Prostate gland (tissue), 2 donors: ENCODE results near the gene DCAF10. TPM values are rescaled to one million over a fixed set of nuclear protein-coding genes. Genes with fewer than 3 reads are reported as not detected.
A peak's percentile ranks its signal among the peaks of the same experiment; 100 is the strongest.
"Not testable (repeated sequence)": the region's sequence is repeated elsewhere in the genome, so short reads cannot be mapped to it uniquely, and the experiment has no call there.

Source experiments
- DNase-seq: peaks from one replicate; pipeline ENCODE4 v3.0.0-alpha.2; 2019; ENCODE audit warnings: low spot score
- H3K27ac ChIP-seq, 2 donors: fragments of 200-600 bp; sonication (generic); 2 replicates each; pipeline ENCODE4 v1.5.1; 2017 to 2019
- H3K27me3 ChIP-seq: fragments of 200-600 bp; sonication (generic); replicated peaks from 2 replicates; pipeline ENCODE4 v1.5.1; 2019; ENCODE audit not compliant: insufficient read depth
- H3K36me3 ChIP-seq, 2 donors: fragments of 200-600 bp; sonication (generic); 1 replicate in 1 of 2; 2 replicates in 1 of 2; pipeline versions ENCODE4 v1.5.1 to v1.8.1; 2017 to 2019
- H3K4me1 ChIP-seq: fragments of 200-600 bp; sonication (generic); replicated peaks from 2 replicates; pipeline ENCODE4 v1.5.1; 2019
- H3K4me3 ChIP-seq, 2 donors: fragments of 200-600 bp; sonication (generic); 2 replicates each; pipeline ENCODE4 v1.5.1; 2017 to 2019
- H3K9me3 ChIP-seq: fragments of 200-600 bp; sonication (generic); 2 replicates; pipeline ENCODE4 v1.5.1; 2017
- CTCF ChIP-seq, 4 experiments: fragments of 200-600 bp in 2 of 4; fragments of 450-650 bp in 2 of 4; sonication (generic) in 2 of 4; IDR thresholded peaks; 1 replicate in 3 of 4; 2 replicates in 1 of 4; pipeline ENCODE4 v1.5.1; 2016 to 2019; ENCODE audit warnings: antibody characterized with exemption in 4 of 4, mild to moderate bottlenecking in 2 of 4, moderate library complexity in 2 of 4
- POLR2A ChIP-seq: fragments of 450-650 bp; IDR thresholded peaks from one replicate; pipeline ENCODE4 v1.6.1; 2016; ENCODE audit warnings: antibody characterized with exemption, mild to moderate bottlenecking
- POLR2AphosphoS5 ChIP-seq: sonication (generic); formaldehyde crosslinking; IDR thresholded peaks from one replicate; pipeline ENCODE4 v1.6.1; 2017; ENCODE audit warnings: antibody characterized with exemption
- WGBS: methylation state at CpG from one replicate; pipeline ENCODE4 v1.1.5; 2018; 5-methylcytosine and 5-hydroxymethylcytosine counted together
- intact Hi-C: fragments of 100-400 bp; cut with DNase I; formaldehyde crosslinking; loops from one replicate; pipeline ENCODE4 v1.14.2; 2022
- total RNA-seq, 2 donors: library from RNA; depleted of rRNA; stranded (reverse); fragments of >200 nt; gene quantifications; one replicate each; pipeline ENCODE4 v1.1.0, GENCODE V29; 2016

Gene DCAF10, protein sequence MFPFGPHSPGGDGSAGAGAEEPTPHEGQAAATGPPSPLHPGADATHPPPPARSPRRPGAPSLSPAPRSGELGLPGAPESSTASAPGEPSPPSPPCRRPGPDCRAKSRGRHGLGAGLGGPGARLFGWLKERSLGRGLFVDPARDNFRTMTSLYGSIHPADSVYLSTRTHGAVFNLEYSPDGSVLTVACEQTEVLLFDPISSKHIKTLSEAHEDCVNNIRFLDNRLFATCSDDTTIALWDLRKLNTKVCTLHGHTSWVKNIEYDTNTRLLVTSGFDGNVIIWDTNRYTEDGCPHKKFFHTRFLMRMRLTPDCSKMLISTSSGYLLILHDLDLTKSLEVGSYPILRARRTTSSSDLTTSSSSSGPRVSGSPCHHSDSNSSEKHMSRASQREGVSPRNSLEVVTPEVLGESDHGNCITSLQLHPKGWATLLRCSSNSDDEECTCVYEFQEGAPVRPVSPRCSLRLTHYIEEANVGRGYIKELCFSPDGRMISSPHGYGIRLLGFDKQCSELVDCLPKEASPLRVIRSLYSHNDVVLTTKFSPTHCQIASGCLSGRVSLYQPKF
- 10 to 100 TPM; 24.2 to 30.5 TPM for total RNA-seq

- TF ChIP-seq CTCF (IDR thresholded peaks at IDR 0.05) (peak in 1 of 4 experiments; percentile 34), POLR2AphosphoS5 (peak; percentile 90), POLR2A (peak; percentile 61)
- intact Hi-C loops, result loop anchor here (1.0 kb wide), 1 partner anchor 15 kb away; the partner anchor contains the start of gene EXOSC3
- peak; percentile 74 for DNase-seq
- WGBS, result under 1% methylated on average over 31 of the region's 72 CpGs
- Histone ChIP-seq H3K9me3 (no peaks in the 10 kb centered on the region), H3K4me1 (peaks cover 3% of the 10 kb centered on the region), H3K27me3 (no peaks in the 10 kb centered on the region), H3K27ac (peak within 1 kb of the TSS; percentile 82 to 86), H3K36me3 (no peaks in the 10 kb centered on the region), H3K4me3 (peak within 1 kb of the TSS; percentile 82 to 93)
Observed at GRCh38 chr9:37800631-37801286, at the start of gene DCAF10. TSS of gene DCAF10 (plus strand) at chr9:37800797. CDS start at chr9:37800867, 70 bp downstream.

DNA sequence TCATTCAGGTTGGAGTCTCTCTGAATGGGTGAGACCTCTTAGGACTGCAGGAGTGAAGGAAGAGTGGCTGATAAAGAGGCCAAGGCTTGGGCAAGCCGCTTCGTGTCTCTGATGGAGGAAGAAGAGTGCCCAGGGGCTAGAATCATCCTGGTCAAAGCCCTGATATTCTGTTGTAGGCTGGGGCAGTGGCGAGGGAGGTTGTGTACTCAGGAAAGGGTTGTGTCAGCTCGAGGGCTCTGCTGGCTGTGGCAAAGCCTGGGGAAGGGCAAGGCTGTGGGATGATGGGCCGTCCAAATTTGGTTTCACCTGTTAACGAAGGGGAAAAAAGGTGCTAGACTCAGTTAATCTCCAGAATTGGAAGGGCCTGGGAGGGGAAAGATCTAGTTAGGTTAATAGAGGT, 49.4 kb upstream of the DCAF10 start:
- WGBS, result 79% methylated on average over 6 of the region's 6 CpGs
- DNase-seq, result no peak
- no peaks in the 10 kb centered on the region for H3K9me3 ChIP-seq
- H3K4me1 ChIP-seq, result no peaks in the 10 kb centered on the region
- TF ChIP-seq POLR2A (no peak), CTCF (IDR thresholded peaks at IDR 0.05) (no peak), POLR2AphosphoS5 (no peak)
- H3K36me3 ChIP-seq, result no peaks in the 10 kb centered on the region
- H3K27ac ChIP-seq, result no peak overlapping the region
- H3K27me3 ChIP-seq, result no peaks in the 10 kb centered on the region
- intact Hi-C loops, result loop anchor here (5.0 kb wide), 1 partner anchor 264 kb away; the partner anchor contains the start of gene POLR1E
- H3K4me3 ChIP-seq, result no peak overlapping the region

- 90% methylated on average over 30 of the region's 30 CpGs for WGBS
- intact Hi-C loops, result loop anchor here (5.0 kb wide), 1 partner anchor 264 kb away; the partner anchor contains the start of gene POLR1E
- not testable (repeated sequence) for DNase-seq, H3K27me3 ChIP-seq, H3K36me3 ChIP-seq, H3K4me1 ChIP-seq, H3K9me3 ChIP-seq, H3K4me3 ChIP-seq, H3K27ac ChIP-seq
Observed at GRCh38 chr9:37751704-37752103, 48.9 kb upstream of the DCAF10 start.

- 78% methylated on average over 13 of the region's 13 CpGs for WGBS
Observed at GRCh38 chr9:37752112-37752511, 48.5 kb upstream of the DCAF10 start.

GRCh38 chr9:37752642-37753488, 47.7 kb upstream of the DCAF10 start:
- WGBS, result 90% methylated on average over 29 of the region's 29 CpGs
- Histone ChIP-seq H3K9me3 (no peaks in the 10 kb centered on the region), H3K27me3 (no peaks in the 10 kb centered on the region), H3K4me3 (peak overlapping the region; percentile 75 to 90), H3K27ac (peak overlapping the region; percentile 81 to 90), H3K4me1 (no peaks in the 10 kb centered on the region), H3K36me3 (no peaks in the 10 kb centered on the region)
- intact Hi-C loops, result loop anchor here (5.0 kb wide), 1 partner anchor 266 kb away; the partner anchor contains the start of gene POLR1E
- TF ChIP-seq CTCF (IDR thresholded peaks at IDR 0.05) (no peak), POLR2AphosphoS5 (no peak), POLR2A (no peak)
- DNase-seq, result no peak

More at GRCh38 chr9:37752112-37752511, 48.5 kb upstream of the DCAF10 start:
- not testable (repeated sequence) for H3K36me3 ChIP-seq, H3K9me3 ChIP-seq, H3K4me3 ChIP-seq, H3K27me3 ChIP-seq, DNase-seq, H3K4me1 ChIP-seq, H3K27ac ChIP-seq
- intact Hi-C loops, result loop anchor here (5.0 kb wide), 1 partner anchor 265 kb away; the partner anchor contains the start of gene POLR1E
